ENCODE data around the gene KSR1. TPM values are rescaled to one million over a fixed set of nuclear protein-coding genes. Genes with fewer than 3 reads are reported as not detected.

Gene KSR1
- total RNA-seq, 8 experiments from 2014 or later = 11.2 to 34.1 (median 17.6) TPM

GRCh38 chr17:27603880-27604794 lies 147.9 kb downstream of the KSR1 start:
- H3K27ac ChIP-seq = no peak overlapping the region
- in situ Hi-C loops (cut with MboI; ENCODE audit: low pct_unique_long_range_greater_than_20kb in 2 of 9, low sequenced_read_pairs in 9 of 9, unreplicated experiment in 9 of 9) = loop anchor here in 4 of 9 experiments (10.0 to 25.0 kb wide), 4 partner anchors 92 to 369 kb away; no protein-coding TSS in a partner anchor
- no peak overlapping the region for H3K4me3 ChIP-seq
- 76 to 100% (median 87%) methylated on average over 2 to 13 of the region's 22 CpGs; no CpG with 5 or more reads in 2 of the 10 experiments for WGBS, 10 experiments
- H3K4me1 ChIP-seq (replicated peaks in 1 of 2) = peaks cover 0 to 6% of the 10 kb centered on the region in 2 donors
- ATAC-seq (replicated peaks in 6 of 8) = peak in 3 of 8 experiments; percentile 9 to 47 (median 27)

GRCh38 chr17:27605409-27605808 lies 149.2 kb downstream of the KSR1 start:
- in situ Hi-C loops (cut with MboI; ENCODE audit: low pct_unique_long_range_greater_than_20kb in 2 of 9, low sequenced_read_pairs in 9 of 9, unreplicated experiment in 9 of 9) = loop anchor here in 4 of 9 experiments (10.0 to 25.0 kb wide), 4 partner anchors 93 to 371 kb away; no protein-coding TSS in a partner anchor
- 20 to 100% (median 90%) methylated on average over 1 to 10 of the region's 25 CpGs; no CpG with 5 or more reads in 3 of the 10 experiments for WGBS, 10 experiments

GRCh38 chr17:27607521-27608091 lies 151.4 kb downstream of the KSR1 start:
- WGBS, 10 experiments = 40 to 97% (median 79%) methylated on average over 1 to 6 of the region's 16 CpGs; no CpG with 5 or more reads in 4 of the 10 experiments
- in situ Hi-C loops (cut with MboI; ENCODE audit: low pct_unique_long_range_greater_than_20kb in 2 of 9, low sequenced_read_pairs in 9 of 9, unreplicated experiment in 9 of 9) = loop anchor here in 4 of 9 experiments (10.0 to 25.0 kb wide), 4 partner anchors 95 to 373 kb away; no protein-coding TSS in a partner anchor
- H3K4me1 ChIP-seq (replicated peaks in 1 of 2) = no peaks in the 10 kb centered on the region
- H3K4me3 ChIP-seq = no peak overlapping the region
- H3K27ac ChIP-seq = no peak overlapping the region
- no peak for ATAC-seq (replicated peaks in 6 of 8)

More at GRCh38 chr17:27605409-27605808, 149.2 kb downstream of the KSR1 start:
- H3K4me3 ChIP-seq = no peak overlapping the region
- no peak overlapping the region for H3K27ac ChIP-seq
- no peak for ATAC-seq (replicated peaks in 6 of 8)
- H3K4me1 ChIP-seq (replicated peaks in 1 of 2) = peaks cover 0 to 6% of the 10 kb centered on the region in 2 donors

GRCh38 chr17:27608328-27609230 lies 152.3 kb downstream of the KSR1 start:
- no peak for ATAC-seq (replicated peaks in 6 of 8)
- H3K4me1 ChIP-seq (replicated peaks in 1 of 2) = no peaks in the 10 kb centered on the region
- in situ Hi-C loops (cut with MboI; ENCODE audit: low pct_unique_long_range_greater_than_20kb in 2 of 9, low sequenced_read_pairs in 9 of 9, unreplicated experiment in 9 of 9) = loop anchor here in 4 of 9 experiments (10.0 to 25.0 kb wide), 4 partner anchors 96 to 374 kb away; no protein-coding TSS in a partner anchor
- H3K4me3 ChIP-seq = no peak overlapping the region
- 91 to 100% (median 100%) methylated on average over 1 to 9 of the region's 11 CpGs; no CpG with 5 or more reads in 1 of the 10 experiments for WGBS, 10 experiments
- H3K27ac ChIP-seq = no peak overlapping the region

GRCh38 chr17:27609611-27610303 lies 153.5 kb downstream of the KSR1 start:
- H3K27ac ChIP-seq = peak overlapping the region in 1 of 2 donors; percentile 52
- H3K4me1 ChIP-seq (replicated peaks in 1 of 2) = no peaks in the 10 kb centered on the region
- WGBS, 10 experiments = 60 to 100% (median 85%) methylated on average over 1 to 9 of the region's 11 CpGs; no CpG with 5 or more reads in 5 of the 10 experiments
- no peak overlapping the region for H3K4me3 ChIP-seq
- in situ Hi-C loops (cut with MboI; ENCODE audit: low pct_unique_long_range_greater_than_20kb in 2 of 9, low sequenced_read_pairs in 9 of 9, unreplicated experiment in 9 of 9) = loop anchor here in 4 of 9 experiments (10.0 to 25.0 kb wide), 4 partner anchors 97 to 375 kb away; no protein-coding TSS in a partner anchor
- ATAC-seq (replicated peaks in 6 of 8) = peak; percentile 36 to 91 (median 60)

- 75 to 100% (median 94%) methylated on average over 1 to 4 of the region's 4 CpGs; no CpG with 5 or more reads in 2 of the 10 experiments for WGBS, 10 experiments
Observed at GRCh38 chr17:27610304-27610677, 154.0 kb downstream of the KSR1 start.

GRCh38 chr17:27612160-27612770 lies 156.0 kb downstream of the KSR1 start:
- Histone ChIP-seq H3K4me3 (no peak overlapping the region), H3K27ac (no peak overlapping the region), H3K4me1 (replicated peaks in 1 of 2) (no peaks in the 10 kb centered on the region)
- no peak for ATAC-seq (replicated peaks in 6 of 8)
- in situ Hi-C loops (cut with MboI; ENCODE audit: low pct_unique_long_range_greater_than_20kb in 2 of 9, low sequenced_read_pairs in 9 of 9, unreplicated experiment in 9 of 9) = loop anchor here in 2 of 9 experiments (25.0 kb wide), 2 partner anchors 100 to 375 kb away; no protein-coding TSS in a partner anchor
- WGBS, 10 experiments = 71 to 100% (median 85%) methylated on average over 1 to 3 of the region's 3 CpGs; no CpG with 5 or more reads in 4 of the 10 experiments

More at GRCh38 chr17:27610304-27610677, 154.0 kb downstream of the KSR1 start:
- H3K4me3 ChIP-seq = no peak overlapping the region
- ATAC-seq (replicated peaks in 6 of 8) = peak in 2 of 8 experiments; percentile 20 to 59
- H3K4me1 ChIP-seq (replicated peaks in 1 of 2) = no peaks in the 10 kb centered on the region
- H3K27ac ChIP-seq = no peak overlapping the region
- in situ Hi-C loops (cut with MboI; ENCODE audit: low pct_unique_long_range_greater_than_20kb in 2 of 9, low sequenced_read_pairs in 9 of 9, unreplicated experiment in 9 of 9) = loop anchor here in 2 of 9 experiments (25.0 kb wide), 2 partner anchors 98 to 373 kb away; no protein-coding TSS in a partner anchor

GRCh38 chr17:27613433-27613832 lies 157.2 kb downstream of the KSR1 start:
- in situ Hi-C loops (cut with MboI; ENCODE audit: low pct_unique_long_range_greater_than_20kb in 2 of 9, low sequenced_read_pairs in 9 of 9, unreplicated experiment in 9 of 9) = loop anchor here in 2 of 9 experiments (25.0 kb wide), 2 partner anchors 101 to 376 kb away; no protein-coding TSS in a partner anchor

GRCh38 chr17:27615121-27615520 lies 158.9 kb downstream of the KSR1 start:
- ATAC-seq (replicated peaks in 6 of 8) = no peak
- H3K4me3 ChIP-seq = no peak overlapping the region
- H3K4me1 ChIP-seq (replicated peaks in 1 of 2) = no peaks in the 10 kb centered on the region
- no peak overlapping the region for H3K27ac ChIP-seq
- in situ Hi-C loops (cut with MboI; ENCODE audit: low pct_unique_long_range_greater_than_20kb in 2 of 9, low sequenced_read_pairs in 9 of 9, unreplicated experiment in 9 of 9) = loop anchor here in 2 of 9 experiments (25.0 kb wide), 2 partner anchors 103 to 378 kb away; no protein-coding TSS in a partner anchor
- WGBS, 10 experiments = 90 to 100% (median 100%) methylated on average over 1 of the region's 1 CpG; no CpG with 5 or more reads in 5 of the 10 experiments

More at GRCh38 chr17:27613433-27613832, 157.2 kb downstream of the KSR1 start:
- Histone ChIP-seq H3K4me1 (replicated peaks in 1 of 2) (no peaks in the 10 kb centered on the region), H3K27ac (no peak overlapping the region), H3K4me3 (no peak overlapping the region)
- 78 to 100% (median 100%) methylated on average over 2 to 3 of the region's 3 CpGs; no CpG with 5 or more reads in 7 of the 10 experiments for WGBS, 10 experiments
- ATAC-seq (replicated peaks in 6 of 8) = no peak

GRCh38 chr17:27616414-27616813 lies 160.2 kb downstream of the KSR1 start:
- no peak overlapping the region for H3K27ac ChIP-seq
- H3K4me3 ChIP-seq = no peak overlapping the region
- in situ Hi-C loops (cut with MboI; ENCODE audit: low pct_unique_long_range_greater_than_20kb in 2 of 9, low sequenced_read_pairs in 9 of 9, unreplicated experiment in 9 of 9) = loop anchor here in 2 of 9 experiments (25.0 kb wide), 2 partner anchors 104 to 379 kb away; no protein-coding TSS in a partner anchor
- ATAC-seq (replicated peaks in 6 of 8) = no peak
- H3K4me1 ChIP-seq (replicated peaks in 1 of 2) = no peaks in the 10 kb centered on the region
- 67 to 100% (median 78%) methylated on average over 1 to 3 of the region's 4 CpGs; no CpG with 5 or more reads in 1 of the 10 experiments for WGBS, 10 experiments

GRCh38 chr17:27618417-27618816 lies 162.2 kb downstream of the KSR1 start:
- ATAC-seq (replicated peaks in 6 of 8) = no peak
- WGBS, 10 experiments = 80 to 100% (median 89%) methylated on average over 1 to 5 of the region's 8 CpGs; no CpG with 5 or more reads in 5 of the 10 experiments
- no peak overlapping the region for H3K4me3 ChIP-seq
- in situ Hi-C loops (cut with MboI; ENCODE audit: low pct_unique_long_range_greater_than_20kb in 2 of 9, low sequenced_read_pairs in 9 of 9, unreplicated experiment in 9 of 9) = loop anchor here in 2 of 9 experiments (25.0 kb wide), 2 partner anchors 106 to 381 kb away; no protein-coding TSS in a partner anchor
- H3K4me1 ChIP-seq (replicated peaks in 1 of 2) = no peaks in the 10 kb centered on the region
- no peak overlapping the region for H3K27ac ChIP-seq
